ENCODE results near the gene MGLL. TPM values are rescaled to one million over a fixed set of nuclear protein-coding genes. Genes with fewer than 3 reads are reported as not detected.

The MGLL gene
- total RNA-seq, 1 experiment from 2014 or later = 6.8 TPM

DNA sequence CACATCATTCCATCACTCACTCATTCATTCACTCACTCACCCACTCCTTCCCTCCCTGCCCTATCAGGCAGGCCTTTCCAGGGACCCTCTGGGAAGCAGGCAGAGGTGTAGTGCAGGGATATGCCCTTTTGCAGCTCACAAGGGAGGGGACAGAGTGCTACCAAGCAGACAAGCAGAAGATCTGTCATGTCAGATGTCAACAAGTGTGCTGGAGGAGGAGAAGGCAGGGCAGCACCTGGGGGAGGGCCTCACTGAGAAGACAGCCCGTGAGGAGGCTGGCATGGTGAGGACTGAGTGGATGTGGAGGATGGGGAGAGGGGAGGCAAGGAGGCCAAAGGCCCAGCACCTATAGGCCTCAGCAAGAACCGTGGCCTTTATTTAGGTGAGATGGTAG lies 134.3 kb downstream of the MGLL start:
- no peak for ATAC-seq
- Histone ChIP-seq H4K20me1 (ENCODE audit: insufficient read depth) (no peaks in the 10 kb centered on the region), H2AFZ (ENCODE audit: low read depth, low read length, poor library complexity, severe bottlenecking) (no peak overlapping the region), H3K9ac (ENCODE audit: low read length) (no peak overlapping the region), H3K4me3 (replicated peaks in 1 of 2; ENCODE audit: low read depth in 1 of 2, low read length in 2 of 2) (no peak overlapping the region), H3K27ac (ENCODE audit: low read depth, low read length) (no peak overlapping the region), H3K36me3 (ENCODE audit: control insufficient read depth in 1 of 2, insufficient read depth in 2 of 2, low read length in 2 of 2) (no peaks in the 10 kb centered on the region), H3K79me2 (ENCODE audit: insufficient read depth, low read length) (no peaks in the 10 kb centered on the region), H3K9me3 (ENCODE audit: control insufficient read depth in 1 of 2, insufficient read depth in 1 of 2, low read depth in 1 of 2, low read length in 2 of 2) (no peaks in the 10 kb centered on the region), H3K4me1 (ENCODE audit: control insufficient read depth in 1 of 2, insufficient read depth in 2 of 2, low read length in 2 of 2) (peaks cover 13 to 36% of the 10 kb centered on the region in 2 experiments), H3K4me2 (ENCODE audit: low read length) (no peak overlapping the region), H3K9me2 (ENCODE audit: insufficient read depth) (no peaks in the 10 kb centered on the region), H3K27me3 (ENCODE audit: insufficient read depth, low read length) (no peaks in the 10 kb centered on the region)
- BruUV-seq (replicated peaks) = no TSS peak
- CTCF ChIA-PET = no interaction called here
- intact Hi-C loops (cut with micrococcal nuclease) = no loop called here
- no peak for DNase-seq (ENCODE audit: low read depth, low spot score)
- TF ChIP-seq ZNF274 (IDR thresholded peaks at IDR 0.05; ENCODE audit: low read depth, low read length) = no peak
- no peak for TF ChIP-seq SRF (IDR thresholded peaks at IDR 0.05; ENCODE audit: low read depth)
- TF ChIP-seq EZH2phosphoT487 (IDR thresholded peaks at IDR 0.05; ENCODE audit: borderline replicate concordance) = no peak
- no peak for TF ChIP-seq FOSL1 (IDR thresholded peaks at IDR 0.05; ENCODE audit: low read depth)
- TF ChIP-seq JUND (IDR thresholded peaks at IDR 0.05) = no peak
- no peak for TF ChIP-seq POLR2AphosphoS5 (IDR thresholded peaks at IDR 0.05; ENCODE audit: low read depth, low read length)
- no peak for TF ChIP-seq CEBPB (IDR thresholded peaks at IDR 0.05; ENCODE audit: low read depth)
- POLR2A ChIA-PET = no interaction called here
- RAD21 ChIA-PET (ENCODE audit: low non-redundant PET in 1 of 2, low total read pairs in 2 of 2, uncharacterized antibody in 2 of 2, unreplicated experiment in 2 of 2) = no interaction called here

DNA sequence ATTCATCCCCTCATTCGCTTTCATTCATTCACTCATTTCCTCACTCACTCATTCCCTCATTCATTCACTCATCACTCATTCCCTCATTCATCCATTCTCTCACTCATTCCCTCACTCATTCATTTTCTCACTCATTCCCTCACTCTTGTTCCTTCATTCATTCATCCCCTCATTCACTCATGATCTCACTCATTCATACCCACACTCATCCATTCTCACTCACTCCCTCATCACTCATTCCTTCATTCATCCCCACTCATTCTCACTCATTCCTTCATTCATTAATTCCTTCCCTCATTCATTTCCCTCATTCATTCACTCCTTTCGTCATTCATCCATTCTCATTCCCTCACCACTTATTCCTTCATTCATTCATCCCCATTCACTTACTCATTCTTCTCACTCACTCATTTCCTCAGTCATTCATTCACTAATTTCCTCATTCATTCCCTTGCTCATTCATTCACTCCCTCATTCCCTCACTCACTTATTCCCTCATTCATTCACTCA lies 135.0 kb downstream of the MGLL start:
- H2AFZ ChIP-seq (ENCODE audit: low read depth, low read length, poor library complexity, severe bottlenecking) = no peak overlapping the region
- no peak overlapping the region for H3K4me3 ChIP-seq (replicated peaks in 1 of 2; ENCODE audit: low read depth in 1 of 2, low read length in 2 of 2)
- H3K36me3 ChIP-seq (ENCODE audit: control insufficient read depth in 1 of 2, insufficient read depth in 2 of 2, low read length in 2 of 2) = no peaks in the 10 kb centered on the region
- no peak overlapping the region for H3K9ac ChIP-seq (ENCODE audit: low read length)
- DNase-seq (ENCODE audit: low read depth, low spot score) (no peak), ATAC-seq (no peak)
- H3K79me2 ChIP-seq (ENCODE audit: insufficient read depth, low read length) = no peaks in the 10 kb centered on the region
- no peak overlapping the region for H3K27ac ChIP-seq (ENCODE audit: low read depth, low read length)
- CTCF ChIA-PET = no interaction called here
- no TSS peak for BruUV-seq (replicated peaks)
- H3K27me3 ChIP-seq (ENCODE audit: insufficient read depth, low read length) = no peaks in the 10 kb centered on the region
- H3K4me2 ChIP-seq (ENCODE audit: low read length) = no peak overlapping the region
- no peaks in the 10 kb centered on the region for H4K20me1 ChIP-seq (ENCODE audit: insufficient read depth)
- no peaks in the 10 kb centered on the region for H3K9me3 ChIP-seq (ENCODE audit: control insufficient read depth in 1 of 2, insufficient read depth in 1 of 2, low read depth in 1 of 2, low read length in 2 of 2)
- no peaks in the 10 kb centered on the region for H3K9me2 ChIP-seq (ENCODE audit: insufficient read depth)
- TF ChIP-seq EZH2phosphoT487 (IDR thresholded peaks at IDR 0.05; ENCODE audit: borderline replicate concordance) = no peak
- no peak for TF ChIP-seq FOSL1 (IDR thresholded peaks at IDR 0.05; ENCODE audit: low read depth)
- no peak for TF ChIP-seq JUND (IDR thresholded peaks at IDR 0.05)
- TF ChIP-seq SRF (IDR thresholded peaks at IDR 0.05; ENCODE audit: low read depth) = no peak
- TF ChIP-seq TCF7L2 (IDR thresholded peaks at IDR 0.05; ENCODE audit: borderline replicate concordance, extremely low read depth, insufficient read depth, insufficient read length) = no peak
- no peak for TF ChIP-seq ZFX (IDR thresholded peaks at IDR 0.05)
- no peak for TF ChIP-seq YY1 (IDR thresholded peaks at IDR 0.05; ENCODE audit: extremely low read depth, insufficient replicate concordance, low read depth, low read length)
- TF ChIP-seq RAD21 (IDR thresholded peaks at IDR 0.05; ENCODE audit: low read depth) = no peak
- TF ChIP-seq, protein P1, sequence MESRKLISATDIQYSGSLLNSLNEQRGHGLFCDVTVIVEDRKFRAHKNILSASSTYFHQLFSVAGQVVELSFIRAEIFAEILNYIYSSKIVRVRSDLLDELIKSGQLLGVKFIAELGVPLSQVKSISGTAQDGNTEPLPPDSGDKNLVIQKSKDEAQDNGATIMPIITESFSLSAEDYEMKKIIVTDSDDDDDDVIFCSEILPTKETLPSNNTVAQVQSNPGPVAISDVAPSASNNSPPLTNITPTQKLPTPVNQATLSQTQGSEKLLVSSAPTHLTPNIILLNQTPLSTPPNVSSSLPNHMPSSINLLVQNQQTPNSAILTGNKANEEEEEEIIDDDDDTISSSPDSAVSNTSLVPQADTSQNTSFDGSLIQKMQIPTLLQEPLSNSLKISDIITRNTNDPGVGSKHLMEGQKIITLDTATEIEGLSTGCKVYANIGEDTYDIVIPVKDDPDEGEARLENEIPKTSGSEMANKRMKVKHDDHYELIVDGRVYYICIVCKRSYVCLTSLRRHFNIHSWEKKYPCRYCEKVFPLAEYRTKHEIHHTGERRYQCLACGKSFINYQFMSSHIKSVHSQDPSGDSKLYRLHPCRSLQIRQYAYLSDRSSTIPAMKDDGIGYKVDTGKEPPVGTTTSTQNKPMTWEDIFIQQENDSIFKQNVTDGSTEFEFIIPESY (IDR thresholded peaks at IDR 0.05; ENCODE audit: extremely low read depth, insufficient replicate concordance, low read length) = no peak
- TF ChIP-seq ZNF274 (IDR thresholded peaks at IDR 0.05; ENCODE audit: low read depth, low read length) = no peak
- TF ChIP-seq POLR2A (IDR thresholded peaks at IDR 0.05; ENCODE audit: borderline replicate concordance, extremely low read depth, insufficient read depth, insufficient read length) = no peak
- TF ChIP-seq CEBPB (IDR thresholded peaks at IDR 0.05; ENCODE audit: low read depth) = no peak
- no peak for TF ChIP-seq EZH2 (IDR thresholded peaks at IDR 0.05)
- intact Hi-C loops (cut with micrococcal nuclease) = no loop called here
- RAD21 ChIA-PET (ENCODE audit: low non-redundant PET in 1 of 2, low total read pairs in 2 of 2, uncharacterized antibody in 2 of 2, unreplicated experiment in 2 of 2) = no interaction called here
- POLR2A ChIA-PET = no interaction called here
- H3K4me1 ChIP-seq (ENCODE audit: control insufficient read depth in 1 of 2, insufficient read depth in 2 of 2, low read length in 2 of 2) = peaks cover 13 to 36% of the 10 kb centered on the region in 2 experiments
